Bronchial epithelial cell (primary cell): ENCODE data around the gene DCLRE1B. TPM values are rescaled to one million over a fixed set of nuclear protein-coding genes. Genes with fewer than 3 reads are reported as not detected.

Experiments used
- DNase-seq: peaks from one replicate; pipeline ENCODE4 v3.0.0-alpha.2; 2010; ENCODE audit warnings: low read depth
- FAIRE-seq: peaks from 2 replicates; lab custom pipeline; 2011; peaks lifted over from hg19 to GRCh38; lab: Jason Lieb, UNC
- H3K27me3 ChIP-seq: 2 replicates; pipeline ENCODE4 v1.5.1; 2011; ENCODE audit warnings: low read length; ENCODE audit not compliant: control insufficient read depth, insufficient read depth
- H3K36me3 ChIP-seq: 2 replicates; pipeline ENCODE4 v1.5.1; 2011; ENCODE audit warnings: low read length; ENCODE audit not compliant: control insufficient read depth, insufficient read depth
- H3K4me3 ChIP-seq: 2 replicates; pipeline ENCODE4 v1.5.1; 2011; ENCODE audit warnings: mild to moderate bottlenecking, low read depth, low read length, control low read depth
- total RNA-seq: library from RNA; depleted of rRNA; stranded (reverse); fragments of >200 nt; gene quantifications from 2 replicates; pipeline ENCODE4 v1.2.1, GENCODE V29; 2014
- TF ChIP-seq, protein P1 (sequence below): IDR thresholded peaks from 2 replicates; pipeline ENCODE4 v1.5.1; 2011; ENCODE audit warnings: mild to moderate bottlenecking, moderate library complexity, low read length, control low read depth, inconsistent platforms; ENCODE audit not compliant: insufficient read depth, severe bottlenecking

DCLRE1B gene
- total RNA-seq, 1 donor from 2014 or later, result 0.79 TPM

- FAIRE-seq, result no peak
These were observed 46.1 kb upstream of the DCLRE1B start for GRCh38 chr1:113858982-113859381.

DNA sequence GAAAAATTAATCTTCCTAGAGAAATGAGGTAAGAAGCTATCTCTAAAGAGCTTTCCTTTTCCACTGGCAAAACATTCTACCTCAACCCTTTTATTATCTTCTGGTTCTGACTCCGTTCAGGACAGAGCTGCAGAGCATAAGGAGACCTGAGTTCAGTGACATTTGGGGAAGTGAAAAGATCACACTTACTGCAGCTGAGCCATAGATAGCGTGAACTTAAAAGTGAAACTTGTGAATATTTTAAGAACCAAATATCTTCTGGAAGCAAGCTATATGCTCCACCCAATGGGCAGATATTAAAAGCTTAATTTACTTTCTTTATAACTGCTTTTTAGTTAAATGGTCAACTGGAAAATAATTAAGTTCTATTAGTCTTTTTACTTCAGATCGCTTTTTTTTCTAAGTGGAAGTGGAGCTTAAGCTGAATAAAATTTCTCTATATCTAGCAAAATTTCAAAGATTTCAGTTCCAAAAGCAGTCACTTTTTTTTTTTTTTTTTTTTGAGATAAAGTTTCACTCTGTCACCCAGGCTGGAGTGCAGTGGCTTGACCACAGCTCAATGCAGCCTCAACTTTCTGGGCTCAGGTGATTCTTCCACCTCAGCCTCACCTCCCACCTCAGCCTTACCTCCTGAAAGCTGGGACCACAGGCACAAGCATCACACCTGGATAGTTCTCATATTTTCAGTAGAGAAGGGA is 45.5 kb upstream of the DCLRE1B start:
- H3K27me3 ChIP-seq, result no peaks in the 10 kb centered on the region
- H3K36me3 ChIP-seq, result no peaks in the 10 kb centered on the region
- no peak for DNase-seq
- FAIRE-seq, result no peak
- TF ChIP-seq, protein P1, sequence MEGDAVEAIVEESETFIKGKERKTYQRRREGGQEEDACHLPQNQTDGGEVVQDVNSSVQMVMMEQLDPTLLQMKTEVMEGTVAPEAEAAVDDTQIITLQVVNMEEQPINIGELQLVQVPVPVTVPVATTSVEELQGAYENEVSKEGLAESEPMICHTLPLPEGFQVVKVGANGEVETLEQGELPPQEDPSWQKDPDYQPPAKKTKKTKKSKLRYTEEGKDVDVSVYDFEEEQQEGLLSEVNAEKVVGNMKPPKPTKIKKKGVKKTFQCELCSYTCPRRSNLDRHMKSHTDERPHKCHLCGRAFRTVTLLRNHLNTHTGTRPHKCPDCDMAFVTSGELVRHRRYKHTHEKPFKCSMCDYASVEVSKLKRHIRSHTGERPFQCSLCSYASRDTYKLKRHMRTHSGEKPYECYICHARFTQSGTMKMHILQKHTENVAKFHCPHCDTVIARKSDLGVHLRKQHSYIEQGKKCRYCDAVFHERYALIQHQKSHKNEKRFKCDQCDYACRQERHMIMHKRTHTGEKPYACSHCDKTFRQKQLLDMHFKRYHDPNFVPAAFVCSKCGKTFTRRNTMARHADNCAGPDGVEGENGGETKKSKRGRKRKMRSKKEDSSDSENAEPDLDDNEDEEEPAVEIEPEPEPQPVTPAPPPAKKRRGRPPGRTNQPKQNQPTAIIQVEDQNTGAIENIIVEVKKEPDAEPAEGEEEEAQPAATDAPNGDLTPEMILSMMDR, result no peak
- H3K4me3 ChIP-seq, result no peak overlapping the region

More at GRCh38 chr1:113858982-113859381, 46.1 kb upstream of the DCLRE1B start:
- no peak for DNase-seq
- Histone ChIP-seq H3K4me3 (no peak overlapping the region), H3K36me3 (no peaks in the 10 kb centered on the region), H3K27me3 (no peaks in the 10 kb centered on the region)
- TF ChIP-seq, protein P1, result no peak

DNA sequence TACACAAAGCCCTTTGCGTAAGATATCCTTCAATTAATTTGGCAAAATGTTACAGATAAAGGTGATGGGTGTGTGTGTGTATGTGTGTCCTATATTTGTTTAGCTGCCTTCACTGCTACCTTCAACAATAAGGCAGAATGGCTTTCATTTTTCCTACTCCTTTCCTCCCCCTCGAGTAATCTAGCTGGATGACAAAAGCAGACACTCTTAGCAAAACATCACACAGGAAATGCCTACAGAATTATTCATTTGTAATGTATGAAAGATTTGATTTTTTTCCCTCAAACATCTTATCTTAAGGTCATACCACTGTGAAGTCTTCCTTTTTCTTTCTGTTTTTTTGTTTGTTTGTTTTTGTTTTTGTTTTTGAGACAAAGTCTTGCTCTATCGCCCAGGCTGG is 44.2 kb upstream of the DCLRE1B start:
- TF ChIP-seq, protein P1, result no peak
- DNase-seq (peak; percentile 65), FAIRE-seq (no peak)
- Histone ChIP-seq H3K36me3 (no peaks in the 10 kb centered on the region), H3K4me3 (no peak overlapping the region), H3K27me3 (no peaks in the 10 kb centered on the region)

DNA sequence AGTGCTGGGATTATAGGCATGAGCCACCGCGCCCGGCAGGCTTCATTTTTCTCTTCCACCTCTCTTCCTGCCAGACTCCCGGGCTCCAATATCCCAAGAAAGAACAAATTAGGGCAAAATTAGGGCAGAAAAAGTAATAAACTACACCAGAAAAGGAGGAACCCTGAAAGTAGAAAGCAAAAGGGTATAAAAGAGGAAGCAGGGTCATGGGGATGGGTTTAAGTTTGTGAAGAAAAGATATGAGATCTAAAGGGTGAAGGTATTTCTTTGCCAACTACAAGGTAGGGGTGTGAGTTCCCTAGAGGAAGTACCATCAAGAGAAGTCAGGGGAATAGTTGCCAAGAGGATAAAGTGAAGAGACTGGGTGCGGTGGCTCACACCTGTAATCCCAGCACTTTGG is 43.5 kb upstream of the DCLRE1B start:
- no peaks in the 10 kb centered on the region for H3K27me3 ChIP-seq
- H3K4me3 ChIP-seq, result no peak overlapping the region
- DNase-seq (no peak), FAIRE-seq (no peak)
- H3K36me3 ChIP-seq, result no peaks in the 10 kb centered on the region
- TF ChIP-seq, protein P1, result no peak

GRCh38 chr1:113868387-113869083 is 36.6 kb upstream of the DCLRE1B start:
- DNase-seq (peak; percentile 84), FAIRE-seq (no peak)
- Histone ChIP-seq H3K4me3 (no peak overlapping the region), H3K36me3 (no peaks in the 10 kb centered on the region), H3K27me3 (no peaks in the 10 kb centered on the region)
- TF ChIP-seq, protein P1, result no peak
